GM21619 (cell line): ENCODE measurements around the gene PTPRG.
"Not testable (repeated sequence)": the region's sequence is repeated elsewhere in the genome, so short reads cannot be mapped to it uniquely, and the experiment has no call there.

Experiments
- ATAC-seq: cut with Tn5 transposase; IDR thresholded peaks from one replicate; pipeline ENCODE4 v1.9.1; 2021; ENCODE audit not compliant: unreplicated experiment

Gene PTPRG

GRCh38 chr3:62027796-62028195 is 466.4 kb downstream of the PTPRG start:
- ATAC-seq = no peak

GRCh38 chr3:62028236-62028635 is 466.9 kb downstream of the PTPRG start:
- no peak for ATAC-seq

GRCh38 chr3:62032738-62033137 is 471.4 kb downstream of the PTPRG start:
- ATAC-seq = no peak

GRCh38 chr3:62035402-62036057 is 474.2 kb downstream of the PTPRG start:
- no peak for ATAC-seq

- no peak for ATAC-seq
Observed at GRCh38 chr3:62036726-62037125, 475.4 kb downstream of the PTPRG start.

GRCh38 chr3:62038798-62039197 is 477.4 kb downstream of the PTPRG start:
- ATAC-seq = not testable (repeated sequence)

- no peak for ATAC-seq
Observed at GRCh38 chr3:62039586-62039985, 478.2 kb downstream of the PTPRG start.

- no peak for ATAC-seq
Observed at GRCh38 chr3:62041681-62042080, 480.3 kb downstream of the PTPRG start.

GRCh38 chr3:62044874-62045411 is 483.6 kb downstream of the PTPRG start:
- no peak for ATAC-seq

GRCh38 chr3:62046326-62046725 is 485.0 kb downstream of the PTPRG start:
- no peak for ATAC-seq

GRCh38 chr3:62048577-62048976 is 487.2 kb downstream of the PTPRG start:
- no peak for ATAC-seq

- ATAC-seq = no peak
Observed at GRCh38 chr3:62049033-62049432, 487.7 kb downstream of the PTPRG start.

- ATAC-seq = no peak
Observed at GRCh38 chr3:62051506-62051905, 490.1 kb downstream of the PTPRG start.

GRCh38 chr3:62052331-62052730 is 491.0 kb downstream of the PTPRG start:
- ATAC-seq = no peak

- no peak for ATAC-seq
Observed at GRCh38 chr3:62056658-62057057, 495.3 kb downstream of the PTPRG start.

GRCh38 chr3:62057339-62058047 is 496.1 kb downstream of the PTPRG start:
- no peak for ATAC-seq

- no peak for ATAC-seq
Observed at GRCh38 chr3:62065985-62066693, 504.8 kb downstream of the PTPRG start.

- ATAC-seq = no peak
Observed at GRCh38 chr3:62068337-62068736, 507.0 kb downstream of the PTPRG start.

- no peak for ATAC-seq
Observed at GRCh38 chr3:62070891-62071290, 509.5 kb downstream of the PTPRG start.

GRCh38 chr3:62073038-62073437 is 511.7 kb downstream of the PTPRG start:
- ATAC-seq = no peak

- ATAC-seq = no peak
Observed at GRCh38 chr3:62084558-62084957, 523.2 kb downstream of the PTPRG start.
